NCI-H2081 (cell line): ENCODE data around the gene PIK3CG.
"Not testable (repeated sequence)": the region's sequence is repeated elsewhere in the genome, so short reads cannot be mapped to it uniquely, and the experiment has no call there.

Experiments
- DNase-seq, 2 experiments: peaks; one replicate each; lab custom pipeline; 2025; lab: John Stamatoyannopoulos, UW

The PIK3CG gene

DNA sequence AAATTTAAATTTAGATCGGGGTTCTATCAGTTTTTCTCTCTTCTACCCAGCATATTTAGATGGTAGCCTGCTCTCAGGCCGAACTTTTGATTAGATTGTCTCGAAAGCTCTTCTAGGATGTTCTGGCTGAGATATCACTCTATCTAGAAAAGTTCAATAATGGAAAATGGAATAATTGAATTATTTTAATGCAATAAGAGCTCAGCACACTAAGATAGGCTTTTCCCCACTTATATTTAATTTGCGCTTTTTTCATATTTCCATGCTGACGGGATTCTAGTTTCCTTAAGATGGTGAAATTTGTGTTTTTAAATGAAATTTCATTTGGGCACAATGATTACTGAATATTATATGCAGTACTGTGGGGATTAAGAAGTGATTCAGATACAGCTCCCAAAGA, 73.7 kb downstream of the PIK3CG start:
- no peak for DNase-seq

DNA sequence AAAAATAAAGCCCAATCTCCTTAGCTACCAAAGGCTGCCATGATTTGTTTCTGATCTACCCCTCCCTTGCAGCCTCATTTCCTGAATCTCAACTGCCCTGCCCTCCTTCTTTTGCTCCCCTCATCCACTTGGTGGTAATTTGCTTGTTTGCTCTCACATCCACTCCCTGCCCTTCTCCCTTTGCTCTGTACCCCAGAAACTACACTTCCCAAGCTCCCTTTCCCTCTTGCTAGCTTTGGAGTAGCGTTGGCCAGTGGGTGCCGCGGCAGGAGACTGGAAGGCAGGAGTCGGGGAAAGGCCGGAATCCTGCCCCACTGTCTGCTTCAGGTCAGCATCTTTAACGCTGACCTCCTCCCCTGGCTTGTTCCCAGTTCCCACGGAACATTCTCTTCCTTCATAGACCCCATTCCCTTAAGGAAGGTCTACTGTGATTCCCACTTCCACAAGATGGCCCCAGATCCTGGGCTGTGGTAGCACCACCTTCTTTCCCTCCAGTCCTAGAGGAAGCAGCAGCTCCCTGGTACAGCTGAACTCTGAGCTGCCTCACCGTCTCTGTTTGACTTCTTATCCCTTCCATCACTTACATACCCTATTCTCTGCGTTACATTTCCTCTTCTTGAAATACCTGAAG, 79.1 kb downstream of the PIK3CG start:
- DNase-seq: no peak

DNA sequence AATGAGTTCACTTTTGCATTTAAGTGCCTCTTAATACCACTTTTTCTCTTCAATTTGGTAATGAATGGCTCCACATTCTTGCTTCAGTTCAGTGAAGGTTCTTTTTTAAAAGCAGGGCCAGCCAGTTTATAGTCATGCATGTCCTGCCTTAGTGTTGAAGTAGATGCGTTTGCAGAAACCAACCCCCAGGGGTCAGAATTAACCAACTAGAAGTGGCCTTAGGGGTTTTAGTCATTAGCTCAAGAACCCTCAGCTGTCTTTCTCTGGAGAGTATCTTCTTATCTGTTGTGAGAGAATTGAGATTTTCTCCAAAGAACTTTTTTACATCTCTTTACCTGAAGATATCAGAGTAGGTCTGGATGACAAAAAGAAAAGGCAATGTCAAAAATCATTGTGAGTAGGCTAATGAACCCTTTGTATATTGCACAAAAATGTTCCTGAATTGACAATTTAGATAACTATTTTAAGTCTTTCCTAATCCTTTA, 82.2 kb downstream of the PIK3CG start:
- peak; percentile 54 to 74 for DNase-seq

DNA sequence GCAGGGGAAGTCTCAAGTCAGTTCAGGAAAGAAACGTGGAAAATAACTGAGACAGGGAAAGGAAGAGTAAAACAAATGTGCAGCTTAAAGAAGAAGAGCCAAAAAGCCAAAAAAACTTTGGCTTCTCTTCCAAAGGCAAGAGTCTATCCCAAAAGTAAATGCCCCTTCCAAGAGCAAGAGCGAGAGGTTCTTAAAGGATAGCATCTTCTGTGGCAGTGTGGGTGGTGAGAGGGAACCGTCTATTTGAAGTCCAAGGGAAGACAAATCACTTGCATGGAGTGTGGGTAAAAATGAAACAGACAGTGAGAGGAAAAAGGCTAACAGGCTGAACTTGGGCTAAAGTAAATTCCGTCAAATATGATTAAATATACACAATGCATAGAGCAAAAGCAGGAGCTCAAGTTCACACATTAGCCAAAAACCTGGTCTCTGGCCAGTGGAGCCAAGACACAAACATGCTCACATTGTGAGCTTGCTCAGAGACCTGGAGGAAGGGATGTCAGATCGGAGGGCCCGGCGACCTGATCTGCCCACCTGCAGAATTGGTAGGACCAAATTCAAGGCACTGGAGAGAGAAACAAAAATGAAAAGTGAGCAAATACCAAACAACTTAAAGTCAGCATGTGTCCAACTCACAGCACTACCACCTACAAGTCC, 87.0 kb downstream of the PIK3CG start:
- no peak for DNase-seq

DNA sequence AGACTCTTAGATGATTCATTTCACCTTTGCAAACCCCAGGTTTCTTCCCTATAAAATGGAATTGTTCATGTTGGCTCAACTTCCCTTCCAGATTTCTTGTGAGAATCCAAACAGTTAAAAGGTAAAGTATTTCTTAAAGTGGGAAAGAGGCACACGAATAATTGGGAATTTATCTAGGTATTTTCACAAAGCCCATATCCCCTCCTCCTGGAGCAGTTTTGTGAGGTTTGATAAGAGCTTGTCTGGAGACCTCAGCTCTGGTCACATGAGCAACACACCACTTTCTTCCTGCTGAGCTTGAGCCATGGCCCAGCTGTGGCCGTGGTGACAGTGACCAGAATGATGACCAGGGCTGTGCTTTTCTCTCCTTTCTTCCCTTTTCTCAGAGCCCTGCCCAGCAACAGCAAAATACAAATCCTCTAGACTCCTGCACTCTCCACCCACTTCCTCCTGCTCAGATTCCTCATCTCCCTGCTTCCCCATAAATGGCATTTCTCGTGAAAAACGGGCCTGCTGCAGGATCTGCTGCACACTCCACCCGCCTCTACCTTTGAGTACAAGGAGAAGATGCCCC, 87.7 kb downstream of the PIK3CG start:
- DNase-seq: no peak

DNA sequence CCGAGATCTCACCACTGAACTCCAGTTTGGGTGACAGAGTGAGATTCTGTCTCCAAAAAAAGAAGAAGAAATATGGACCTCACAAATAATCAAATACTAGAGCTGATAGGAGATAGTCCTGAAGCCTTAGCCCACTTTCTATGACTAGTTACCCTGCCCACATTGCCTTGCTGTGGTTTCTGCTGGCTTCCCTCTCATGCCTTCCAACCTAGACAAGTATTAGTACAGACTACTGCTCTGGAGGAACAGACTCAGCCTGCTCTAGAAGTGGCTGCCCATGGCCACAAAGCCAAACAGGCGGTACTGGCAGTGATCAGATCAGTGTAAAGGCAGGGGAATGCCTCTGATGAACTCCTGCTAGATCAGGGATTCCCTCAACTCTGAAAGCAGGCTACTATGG, 89.8 kb downstream of the PIK3CG start:
- DNase-seq: no peak

DNA sequence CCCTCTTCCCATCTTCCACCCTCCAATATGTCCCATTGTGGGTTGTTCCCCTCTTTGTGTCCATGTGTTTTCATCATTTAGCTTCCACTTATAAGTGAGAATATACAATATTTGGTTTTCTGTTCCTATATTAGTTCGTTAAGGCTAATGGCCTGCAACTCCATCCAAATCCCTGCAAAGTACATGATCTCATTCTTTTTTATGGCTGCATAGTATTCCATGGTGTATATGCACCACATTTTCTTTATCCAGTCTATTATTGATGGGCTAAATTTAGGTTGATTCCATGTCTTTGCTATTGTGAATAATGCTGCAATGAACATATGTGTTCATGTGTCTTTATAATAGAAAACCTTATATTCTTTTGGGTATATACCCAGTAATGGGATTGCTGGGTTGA, 90.8 kb downstream of the PIK3CG start:
- not testable (repeated sequence) for DNase-seq
